ENCODE results near the gene SCFD2. TPM values are rescaled to one million over a fixed set of nuclear protein-coding genes. Genes with fewer than 3 reads are reported as not detected.

Gene SCFD2
- total and polyA plus RNA-seq, 2 of the 8 experiments (the other 6 are each of a cell fraction or from before 2014, with no cell fraction given) = 6.2 to 10.2 TPM

- Histone ChIP-seq H2BK15ac (ENCODE audit: low read length) (no peak overlapping the region), H2BK20ac (ENCODE audit: low read length) (no peak overlapping the region; the same call in 1 of the 2 replicates), H3K4me1 (replicated peaks in 1 of 4; ENCODE audit: control insufficient read depth in 3 of 4, insufficient read depth in 4 of 4, low read length in 3 of 4) (peaks cover 0 to 6% (median 3%) of the 10 kb centered on the region in 4 experiments; a peak in 3 of 7 replicates), H4K91ac (replicated peaks; ENCODE audit: insufficient read length, low read length) (no peak overlapping the region), H3K18ac (ENCODE audit: extremely low read depth, low read length) (no peak overlapping the region), H3K14ac (ENCODE audit: insufficient read length) (no peak overlapping the region), H3K79me2 (ENCODE audit: control insufficient read depth in 1 of 2, insufficient read depth in 2 of 2, low read length in 2 of 2) (no peaks in the 10 kb centered on the region), H3K27ac (ENCODE audit: low read depth, low read length) (no peak overlapping the region), H3K4me2 (ENCODE audit: insufficient read depth in 1 of 2, low read depth in 2 of 2, low read length in 2 of 2) (peak overlapping the region in 1 of 2 experiments; percentile 7; a peak in 2 of 4 replicates), H3K56ac (replicated peaks; ENCODE audit: insufficient read length, low read depth, low read length) (no peak overlapping the region), H2BK5ac (ENCODE audit: low read depth, low read length) (peak overlapping the region; percentile 80; the same call in 1 of the 2 replicates), H2BK12ac (ENCODE audit: low read depth, low read length) (peak overlapping the region; percentile 22; the same call in 1 of the 2 replicates), H2AK5ac (ENCODE audit: low read depth, low read length) (no peak overlapping the region), H3K79me1 (ENCODE audit: low read depth, low read length) (no peaks in the 10 kb centered on the region), H2BK120ac (replicated peaks; ENCODE audit: low read depth, low read length) (no peak overlapping the region), H3K23ac (ENCODE audit: insufficient read length) (no peak overlapping the region), H3K4me3 (ENCODE audit: extremely low read depth in 1 of 4, insufficient read depth in 2 of 4, low read depth in 3 of 4, low read length in 4 of 4) (no peak overlapping the region), H4K20me1 (replicated peaks in 1 of 2; ENCODE audit: control insufficient read depth in 1 of 2, insufficient read depth in 2 of 2, low read length in 2 of 2) (no peaks in the 10 kb centered on the region), H3K36me3 (ENCODE audit: control insufficient read depth in 2 of 4, insufficient read depth in 4 of 4, low read length in 3 of 4) (no peaks in the 10 kb centered on the region), H3K9ac (replicated peaks in 1 of 4; ENCODE audit: extremely low read depth in 1 of 4, low read depth in 3 of 4, low read length in 3 of 4) (no peak overlapping the region), H4K8ac (ENCODE audit: extremely low read depth, insufficient read depth, low read length) (peak overlapping the region; percentile 23; the same call in 1 of the 2 replicates), H4K5ac (ENCODE audit: insufficient read length, low read depth, low read length) (no peak overlapping the region), H3K27me3 (replicated peaks in 1 of 4; ENCODE audit: control insufficient read depth in 3 of 4, extremely low read depth in 1 of 4, insufficient read depth in 3 of 4, low read length in 3 of 4) (no peaks in the 10 kb centered on the region), H2AFZ (ENCODE audit: low read length) (no peak overlapping the region), H3K9me3 (ENCODE audit: insufficient read depth in 2 of 2, low read depth in 1 of 2, low read length in 1 of 2) (no peaks in the 10 kb centered on the region), H3K23me2 (ENCODE audit: low read depth, low read length) (no peaks in the 10 kb centered on the region), H3K4ac (replicated peaks; ENCODE audit: insufficient read length, low read depth, low read length) (no peak overlapping the region)
- ChIA-PET CTCF (ENCODE audit: partially characterized antibody) (no interaction called here), POLR2A (ENCODE audit: partially characterized antibody) (interaction anchor here (0.9 kb wide), 1 partner anchor 238 kb away, joined by 3 read pairs; no protein-coding TSS in a partner anchor)
- 90% methylated on average over 3 of the region's 3 CpGs; no CpG with 5 or more reads in 1 of the 2 experiments for WGBS, 2 experiments (ENCODE audit: extremely low coverage in 1 of 2, insufficient coverage in 1 of 2, insufficient read length in 1 of 2, insufficient replicate concordance in 2 of 2, low coverage in 1 of 2, low lambda C conversion rate in 2 of 2, missing lambda C conversion rate in 1 of 2)
- no peak for FAIRE-seq
- peak in 1 of 2 experiments; percentile 17 for DNase-seq (ENCODE audit: low read depth in 1 of 2, low spot score in 2 of 2)
- TF ChIP-seq EP300 (IDR thresholded peaks at IDR 0.05; ENCODE audit: borderline replicate concordance in 1 of 2, low read depth in 2 of 2, low read length in 2 of 2) (no peak), TEAD4 (IDR thresholded peaks at IDR 0.05; ENCODE audit: low read depth, low read length) (0 out of 2 replicates have a peak, but pooled peaks have one; percentile 34), SP1 (IDR thresholded peaks at IDR 0.05; ENCODE audit: low read depth, low read length) (0 out of 2 replicates have a peak, but pooled peaks have one; percentile 54), EGR1 (IDR thresholded peaks at IDR 0.05; ENCODE audit: borderline replicate concordance, low read depth, low read length) (no peak)
- TF ChIP-seq, protein P1, sequence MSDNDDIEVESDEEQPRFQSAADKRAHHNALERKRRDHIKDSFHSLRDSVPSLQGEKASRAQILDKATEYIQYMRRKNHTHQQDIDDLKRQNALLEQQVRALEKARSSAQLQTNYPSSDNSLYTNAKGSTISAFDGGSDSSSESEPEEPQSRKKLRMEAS (IDR thresholded peaks at IDR 0.05) = no peak
Observed at GRCh38 chr4:52950226-52950625, 415.6 kb downstream of the SCFD2 start.

All from H1 (cell line).